GM23338 (cell line): ENCODE data around the gene KCNMB3. TPM values are rescaled to one million over a fixed set of nuclear protein-coding genes. Genes with fewer than 3 reads are reported as not detected.
A peak's percentile ranks its signal among the peaks of the same experiment; 100 is the strongest.
"Not testable (repeated sequence)": the region's sequence is repeated elsewhere in the genome, so short reads cannot be mapped to it uniquely, and the experiment has no call there.

Source experiments
- ATAC-seq: fragments of 200-7000 bp; cut with Tn5 transposase; 3 replicates; pipeline ENCODE4 v1.9.1; 2020
- DNase-seq: peaks from one replicate; pipeline ENCODE4 v3.0.0-alpha.2; 2015; ENCODE audit warnings: low spot score
- H2AFZ ChIP-seq: fragments of 200-600 bp; sonication (generic); 2 replicates; pipeline ENCODE4 v1.8.0; 2016; ENCODE audit warnings: antibody characterized with exemption, mild to moderate bottlenecking, moderate library complexity
- H3F3A ChIP-seq: fragments of 200-600 bp; sonication (generic); replicated peaks from 2 replicates; pipeline ENCODE4 v1.8.0; 2017; ENCODE audit warnings: antibody characterized with exemption, mixed run types, low read depth
- H3K27ac ChIP-seq: fragments of 200-600 bp; sonication (generic); 2 replicates; pipeline ENCODE4 v1.6.1; 2016; ENCODE audit warnings: low read depth
- H3K27me3 ChIP-seq: fragments of 200-600 bp; sonication (generic); 2 replicates; pipeline ENCODE4 v1.8.0; 2016; ENCODE audit warnings: mild to moderate bottlenecking, mixed run types, moderate library complexity; ENCODE audit not compliant: insufficient read depth
- H3K36me3 ChIP-seq: fragments of 200-600 bp; sonication (generic); 2 replicates; pipeline ENCODE4 v1.8.0; 2016; ENCODE audit warnings: mild to moderate bottlenecking; ENCODE audit not compliant: insufficient read depth
- H3K4me1 ChIP-seq: fragments of 200-600 bp; sonication (generic); 2 replicates; pipeline ENCODE4 v1.8.0; 2016; ENCODE audit warnings: mild to moderate bottlenecking, moderate library complexity; ENCODE audit not compliant: insufficient read depth
- H3K4me2 ChIP-seq: fragments of 200-600 bp; sonication (generic); 2 replicates; pipeline ENCODE4 v1.7.1; 2017; ENCODE audit warnings: mixed run types
- H3K4me3 ChIP-seq: fragments of 200-600 bp; sonication (generic); 2 replicates; pipeline ENCODE4 v1.6.1; 2016; ENCODE audit warnings: mixed run types
- H3K79me2 ChIP-seq: fragments of 200-600 bp; sonication (generic); replicated peaks from 2 replicates; pipeline ENCODE4 v1.8.0; 2017; ENCODE audit warnings: mild to moderate bottlenecking; ENCODE audit not compliant: insufficient read depth
- H3K9me2 ChIP-seq: fragments of 200-600 bp; sonication (generic); 2 replicates; pipeline ENCODE4 v1.8.0; 2017; ENCODE audit not compliant: insufficient read depth
- H4K20me1 ChIP-seq: fragments of 200-600 bp; sonication (generic); replicated peaks from 2 replicates; pipeline ENCODE4 v1.8.0; 2017; ENCODE audit warnings: mild to moderate bottlenecking; ENCODE audit not compliant: insufficient read depth
- H3K27ac Mint-ChIP-seq: 2 replicates; pipeline ENCODE4 v1.8.0; 2020; ENCODE audit warnings: inconsistent platforms, mild to moderate bottlenecking, moderate library complexity, mixed read lengths
- H3K27me3 Mint-ChIP-seq: 3 replicates; pipeline ENCODE4 v1.8.0; 2022; ENCODE audit warnings: low read depth, mild to moderate bottlenecking, moderate library complexity, mixed read lengths, inconsistent platforms; ENCODE audit not compliant: insufficient read depth, poor library complexity
- H3K36me3 Mint-ChIP-seq: 3 replicates; pipeline ENCODE4 v1.8.0; 2021; ENCODE audit warnings: low read depth, mild to moderate bottlenecking, inconsistent platforms, moderate library complexity, mixed read lengths
- H3K4me1 Mint-ChIP-seq: 3 replicates; pipeline ENCODE4 v1.8.0; 2020; ENCODE audit warnings: mild to moderate bottlenecking, inconsistent platforms, mixed read lengths
- H3K4me3 Mint-ChIP-seq: 3 replicates; pipeline ENCODE4 v1.8.0; 2021; ENCODE audit warnings: moderate library complexity, mild to moderate bottlenecking, inconsistent platforms, mixed read lengths
- H3K9me3 Mint-ChIP-seq: 3 replicates; pipeline ENCODE4 v1.8.0; 2020; ENCODE audit warnings: moderate library complexity, mild to moderate bottlenecking, inconsistent platforms, mixed read lengths
- CREB1 ChIP-seq: fragments of 250-450 bp; sonication (Bioruptor Pico); IDR thresholded peaks from 2 replicates; pipeline ENCODE4 v1.5.0; 2020; ENCODE audit warnings: low read depth, mild to moderate bottlenecking, moderate library complexity
- CTCF ChIP-seq, 2 experiments: fragments of 200-600 bp in 1 of 2; sonication (generic) in 1 of 2; conservative IDR thresholded peaks; 2 replicates each; pipeline versions ENCODE4 v1.5.1 to v1.6.1; 2016 to 2017; ENCODE audit warnings: antibody characterized with exemption in 2 of 2, low read depth in 2 of 2, mild to moderate bottlenecking in 2 of 2, moderate library complexity in 1 of 2
- EZH2phosphoT487 ChIP-seq: fragments of 200-600 bp; sonication (generic); IDR thresholded peaks from one replicate; pipeline ENCODE4 v1.8.1; 2018; ENCODE audit warnings: antibody characterized with exemption; ENCODE audit not compliant: unreplicated experiment
- JUNB ChIP-seq: IDR thresholded peaks from one replicate; pipeline ENCODE4 v1.6.1; 2016; ENCODE audit warnings: antibody characterized with exemption; ENCODE audit not compliant: unreplicated experiment
- POLR2AphosphoS5 ChIP-seq: IDR thresholded peaks from 2 replicates; pipeline ENCODE4 v1.6.1; 2016; ENCODE audit warnings: antibody characterized with exemption, low read depth
- ZNF114 ChIP-seq: fragments of 250-450 bp; sonication (Bioruptor Pico); IDR thresholded peaks from 2 replicates; pipeline ENCODE4 v1.5.0; 2020; ENCODE audit warnings: mild to moderate bottlenecking, moderate library complexity
- ZNF331 ChIP-seq: fragments of 250-450 bp; sonication (Bioruptor Pico); IDR thresholded peaks from 2 replicates; pipeline ENCODE4 v1.5.0; 2020; ENCODE audit warnings: low read depth, mild to moderate bottlenecking, moderate library complexity
- ZNF462 ChIP-seq: fragments of 250-450 bp; sonication (Bioruptor Pico); IDR thresholded peaks from 2 replicates; pipeline ENCODE4 v1.5.0; 2020; ENCODE audit warnings: mild to moderate bottlenecking, moderate library complexity
- polyA plus RNA-seq: library from polyadenylated mRNA; unstranded; fragments of >200 nt; fragmentation: Nextera tagmentation; extraction: Ambion mirVana; gene quantifications from 2 replicates; pipeline ENCODE4 v1.2.1, GENCODE V29; 2016
- total RNA-seq: library from RNA; depleted of rRNA; stranded (reverse); fragments of >200 nt; shearing (Covaris generic); gene quantifications from 2 replicates; pipeline ENCODE4 v1.2.3, GENCODE V29; 2014

Gene KCNMB3
- total and polyA plus RNA-seq, 2 experiments from 2014 or later = 1.3 to 3.8 TPM

DNA sequence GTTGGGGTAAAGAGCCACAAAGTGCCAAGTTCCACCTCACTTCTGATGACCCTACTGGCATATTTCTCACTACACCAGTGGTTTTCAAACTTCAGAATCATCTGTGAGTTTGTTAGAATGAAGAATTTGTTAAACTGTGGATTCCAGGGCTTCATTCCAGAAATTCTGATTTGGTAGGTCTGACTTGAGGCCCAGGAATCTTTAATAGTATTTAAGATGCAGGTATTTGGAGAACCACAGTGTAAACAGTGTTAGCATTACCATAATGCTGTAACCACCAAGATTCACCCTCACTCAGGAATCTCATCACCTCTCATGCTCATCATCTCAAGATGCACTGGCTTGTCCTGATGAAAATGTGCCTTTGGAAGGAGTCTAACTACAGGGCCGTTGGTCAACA lies 6.0 kb downstream of the KCNMB3 start:
- no peaks in the 10 kb centered on the region for H3K9me2 ChIP-seq
- Mint-ChIP-seq H3K4me1 (peaks cover 6% of the 10 kb centered on the region), H3K4me3 (no peak overlapping the region), H3K27me3 (no peaks in the 10 kb centered on the region), H3K27ac (no peak overlapping the region), H3K36me3 (peaks cover 4% of the 10 kb centered on the region; the same call in 1 of the 3 replicates), H3K9me3 (no peaks in the 10 kb centered on the region)
- no peak overlapping the region for H3K27ac ChIP-seq
- no peak overlapping the region for H3K4me2 ChIP-seq
- no peaks in the 10 kb centered on the region for H3K79me2 ChIP-seq
- H3K4me3 ChIP-seq = no peak overlapping the region
- H4K20me1 ChIP-seq = no peaks in the 10 kb centered on the region
- no peak overlapping the region for H2AFZ ChIP-seq
- H3F3A ChIP-seq = no peaks in the 10 kb centered on the region
- no peaks in the 10 kb centered on the region for H3K27me3 ChIP-seq
- peaks cover 12% of the 10 kb centered on the region for H3K4me1 ChIP-seq
- no peak; the same call in 2 of the 3 replicates for ATAC-seq
- DNase-seq = peak; percentile 32
- H3K36me3 ChIP-seq = no peaks in the 10 kb centered on the region
- no peak for TF ChIP-seq ZNF114 (CRISPR knock-in tag)
- TF ChIP-seq ZNF331 (CRISPR knock-in tag) = no peak
- no peak for TF ChIP-seq ZNF462 (CRISPR knock-in tag)
- TF ChIP-seq POLR2AphosphoS5 = no peak
- no peak for TF ChIP-seq CREB1 (CRISPR knock-in tag)
- no peak for TF ChIP-seq CTCF (conservative IDR thresholded peaks at IDR 0.05; ENCODE audit: low read depth in 2 of 2)
- TF ChIP-seq EZH2phosphoT487 = no peak
- TF ChIP-seq JUNB = no peak

- H3K4me3 ChIP-seq, H3K4me3 Mint-ChIP-seq, H3K4me2 ChIP-seq, H3K9me2 ChIP-seq, H3K4me1 Mint-ChIP-seq, H2AFZ ChIP-seq, H3K9me3 Mint-ChIP-seq, H3K36me3 ChIP-seq, H3K79me2 ChIP-seq, H3K27ac ChIP-seq, DNase-seq, H3K36me3 Mint-ChIP-seq, ATAC-seq, H3F3A ChIP-seq, H4K20me1 ChIP-seq, H3K27ac Mint-ChIP-seq, H3K27me3 Mint-ChIP-seq, H3K27me3 ChIP-seq: not testable (repeated sequence)
- peaks cover 16% of the 10 kb centered on the region for H3K4me1 ChIP-seq
These were observed 8.1 kb downstream of the KCNMB3 start for GRCh38 chr3:179242859-179243258.

DNA sequence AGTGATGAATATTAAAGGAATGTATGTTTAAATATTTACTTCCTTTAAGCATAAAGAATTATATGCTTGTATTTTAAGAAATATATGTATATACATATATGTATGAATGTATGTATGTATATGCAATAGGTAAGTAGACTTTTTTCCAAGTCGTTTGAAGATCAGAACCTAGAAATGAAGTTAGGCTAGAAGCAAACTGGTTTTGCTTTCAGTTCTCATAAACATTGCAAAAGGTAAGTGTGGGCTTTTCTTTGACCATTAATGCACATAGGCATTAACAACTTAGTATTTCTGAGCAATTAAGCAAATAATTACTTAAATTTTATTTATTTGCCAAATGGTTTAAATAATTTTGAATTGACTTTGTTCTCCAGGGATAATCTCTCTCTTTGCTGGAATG lies 10.6 kb downstream of the KCNMB3 start:
- not testable (repeated sequence) for H3K27me3 ChIP-seq, H2AFZ ChIP-seq, H3K4me3 ChIP-seq, H3K79me2 ChIP-seq, H3K27ac Mint-ChIP-seq, H3K36me3 ChIP-seq, H4K20me1 ChIP-seq, H3K9me3 Mint-ChIP-seq, ATAC-seq, H3K4me3 Mint-ChIP-seq, H3K27me3 Mint-ChIP-seq, DNase-seq, H3K36me3 Mint-ChIP-seq, H3K9me2 ChIP-seq, H3F3A ChIP-seq, H3K4me1 Mint-ChIP-seq
- H3K4me2 ChIP-seq = peak overlapping the region; percentile 61
- H3K4me1 ChIP-seq = peaks cover 17% of the 10 kb centered on the region
- 0 out of 2 replicates have a peak overlapping the region, but pooled peaks have one; percentile 36 for H3K27ac ChIP-seq
